T-helper 22 cell (primary cell): ENCODE results near the gene LARGE1.
"Not testable (repeated sequence)": the region's sequence is repeated elsewhere in the genome, so short reads cannot be mapped to it uniquely, and the experiment has no call there.

Source experiments
- DNase-seq: peaks from one replicate; pipeline ENCODE4 v3.0.0-alpha.2; 2020; ENCODE audit warnings: low read depth

Gene LARGE1

DNA sequence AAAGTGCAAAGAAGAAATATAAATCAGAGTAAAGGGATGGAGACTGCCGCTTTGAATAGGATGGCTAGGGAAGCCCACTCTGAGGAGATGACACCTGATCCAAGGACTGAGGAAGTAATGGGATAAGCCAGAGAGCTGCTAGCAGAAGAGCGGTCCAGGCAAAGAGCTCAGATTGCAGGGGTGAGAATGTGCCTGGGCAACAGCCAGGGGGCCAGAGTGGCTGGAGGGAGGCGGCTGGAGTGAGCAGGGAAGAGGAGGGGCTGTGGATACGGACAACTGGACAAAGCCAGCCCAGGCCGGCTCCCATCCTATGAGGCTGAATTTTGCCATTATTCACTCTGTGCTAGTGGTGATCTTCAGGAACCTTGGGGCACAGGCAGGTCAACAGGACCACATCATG is 501.8 kb downstream of the LARGE1 start:
- no peak for DNase-seq

DNA sequence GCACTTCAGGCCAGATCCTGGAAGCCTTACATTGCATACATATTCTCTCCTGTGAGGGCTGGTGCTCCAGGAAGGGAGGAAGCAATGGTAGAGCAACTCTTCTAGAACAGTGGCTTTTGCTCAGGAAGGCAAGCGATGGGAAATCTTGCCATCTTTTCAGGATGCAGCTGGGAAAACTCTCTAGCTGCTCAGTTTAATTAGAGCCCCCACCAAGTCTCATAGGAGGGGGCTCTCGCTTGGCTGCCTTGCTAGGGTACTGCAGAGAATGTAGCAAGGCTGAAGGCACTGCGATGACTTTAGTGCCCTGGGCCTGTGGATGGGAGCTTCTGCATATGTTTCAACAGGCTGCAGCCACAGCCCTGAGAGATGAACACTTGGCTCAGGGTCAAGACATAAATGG is 504.9 kb downstream of the LARGE1 start:
- no peak for DNase-seq

DNA sequence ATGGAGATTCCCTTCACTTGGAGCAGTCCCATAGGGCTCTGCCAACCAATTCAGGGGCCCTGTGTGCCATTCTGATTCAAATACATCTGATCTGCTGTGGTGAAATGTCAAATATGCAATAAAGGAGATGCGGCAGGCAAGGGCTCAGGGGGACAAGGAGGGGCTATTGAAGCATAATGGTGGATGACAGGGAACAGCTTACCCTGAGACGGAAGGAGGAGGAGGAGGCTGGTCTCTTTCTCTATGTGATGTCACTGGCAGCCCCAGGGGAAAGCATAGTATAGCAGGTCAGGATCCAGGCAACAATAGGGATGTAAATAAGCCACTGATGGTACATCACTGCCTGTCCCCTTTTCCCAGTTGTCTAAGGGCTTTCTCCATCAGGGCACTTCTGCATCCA is 511.2 kb downstream of the LARGE1 start:
- no peak for DNase-seq

DNA sequence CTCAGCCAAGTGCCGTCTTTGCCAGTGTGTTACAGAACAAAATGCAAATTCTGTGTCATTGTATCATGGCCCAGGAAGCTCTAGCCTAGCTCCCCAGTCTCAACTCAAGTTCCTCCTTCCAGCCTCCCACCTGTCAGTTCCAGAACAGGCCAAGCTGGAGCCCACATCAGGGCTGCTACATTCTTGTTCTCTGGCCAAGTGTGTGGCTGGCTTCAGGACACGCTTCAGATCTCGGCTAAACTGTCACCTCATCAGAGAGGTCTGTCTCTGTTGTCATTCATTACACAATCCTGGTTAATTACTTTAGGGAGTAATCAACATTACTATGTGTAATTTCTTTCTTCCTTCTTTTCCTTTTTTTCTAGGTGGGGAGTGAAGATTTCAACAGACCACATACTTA is 515.1 kb downstream of the LARGE1 start:
- no peak for DNase-seq

- no peak for DNase-seq
These were observed 515.6 kb downstream of the LARGE1 start for GRCh38 chr22:33404723-33405122.

DNA sequence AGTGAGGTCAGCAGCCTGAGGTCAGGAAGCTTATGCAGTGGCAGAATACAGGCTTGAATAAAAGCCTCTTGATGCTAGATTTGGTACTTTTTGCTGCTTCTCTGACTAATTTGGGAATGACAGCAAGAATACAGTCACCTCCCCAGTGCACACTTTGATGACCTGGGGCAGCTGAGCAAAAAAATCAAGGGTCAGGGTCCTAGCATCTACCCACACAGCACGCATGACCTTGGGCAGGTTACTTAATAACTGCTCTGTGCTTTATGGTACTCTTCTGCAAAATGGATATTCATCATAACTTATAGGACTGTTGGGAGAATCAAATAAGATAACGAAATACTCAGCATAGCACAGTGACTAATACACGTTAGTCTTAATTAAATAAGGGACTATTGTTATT is 518.0 kb downstream of the LARGE1 start:
- DNase-seq, result no peak

DNA sequence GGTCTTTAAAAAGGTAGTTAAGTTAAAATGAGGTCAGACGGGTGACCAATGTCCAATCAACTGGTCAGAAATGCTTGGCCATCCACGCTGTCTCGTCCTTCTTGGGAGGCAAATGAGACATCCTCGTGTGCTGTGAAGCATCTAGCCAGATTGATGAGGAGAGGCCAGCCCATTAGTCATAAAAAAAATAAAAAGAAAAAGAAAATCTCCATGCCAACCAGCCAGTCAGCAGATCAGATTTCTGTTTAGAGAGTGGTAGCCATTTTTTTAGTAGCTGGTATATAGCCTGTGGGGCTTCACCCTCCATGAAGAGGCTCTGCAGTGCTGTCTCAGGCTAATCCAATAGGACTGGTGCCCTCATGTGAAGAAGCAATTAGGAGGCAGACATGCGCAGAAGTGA is 519.0 kb downstream of the LARGE1 start:
- DNase-seq, result no peak

DNA sequence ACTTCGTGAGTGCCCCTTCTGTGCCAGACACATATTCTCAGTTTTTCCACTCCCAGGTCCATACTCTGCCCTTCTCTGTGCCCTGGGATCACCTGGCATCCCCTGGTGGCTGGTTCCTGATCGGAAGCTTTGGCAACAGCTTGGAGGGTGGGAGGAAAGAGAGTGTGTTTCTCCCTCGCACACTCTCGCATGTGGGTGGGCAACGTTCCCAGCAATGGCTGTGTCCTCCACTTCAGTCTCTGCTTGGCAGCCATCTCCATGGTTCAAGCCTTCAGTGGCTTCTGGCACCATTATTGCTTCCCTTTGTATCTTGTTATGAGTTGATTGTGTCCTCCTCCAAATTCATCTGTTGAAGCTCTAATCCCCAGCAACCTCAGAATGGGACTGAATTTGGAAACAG is 519.4 kb downstream of the LARGE1 start:
- no peak for DNase-seq

DNA sequence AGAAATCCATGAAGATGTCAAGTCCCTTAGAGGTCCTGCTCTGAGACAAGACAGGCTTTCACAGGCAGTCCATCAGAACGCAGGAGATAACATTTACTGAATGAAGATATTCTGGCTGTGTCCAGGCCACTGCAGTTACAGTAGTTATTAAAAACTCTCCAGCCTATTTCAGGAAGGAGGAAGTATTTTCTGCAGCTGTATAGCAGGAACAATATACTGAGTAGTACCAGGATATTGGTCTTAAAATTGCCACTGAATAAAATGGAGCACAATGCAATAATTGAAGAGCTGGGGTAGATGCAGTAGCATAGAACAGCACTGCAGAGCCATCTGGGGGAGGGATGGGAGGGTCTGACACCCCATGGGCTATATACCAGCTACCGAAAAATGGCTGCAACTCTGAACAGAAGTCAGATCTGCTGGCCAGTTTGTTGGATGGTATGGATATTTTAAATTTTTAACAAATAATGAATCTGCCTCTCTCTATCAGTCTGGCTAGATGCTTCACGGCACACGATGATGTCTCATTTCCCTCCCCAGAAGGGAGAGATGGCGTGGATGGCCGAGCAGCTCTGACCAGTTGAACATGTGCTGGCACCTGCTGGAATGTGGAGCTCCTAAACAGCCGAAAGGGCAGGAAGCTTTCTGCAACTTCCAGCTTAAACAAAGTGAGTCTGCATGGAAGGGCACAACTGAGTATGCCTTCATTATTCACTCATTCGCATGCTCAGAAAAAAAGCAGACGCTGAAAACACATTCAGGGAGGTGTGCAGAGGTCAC is 520.0 kb downstream of the LARGE1 start:
- no peak for DNase-seq

GRCh38 chr22:33397381-33397907 is 522.8 kb downstream of the LARGE1 start:
- no peak for DNase-seq

DNA sequence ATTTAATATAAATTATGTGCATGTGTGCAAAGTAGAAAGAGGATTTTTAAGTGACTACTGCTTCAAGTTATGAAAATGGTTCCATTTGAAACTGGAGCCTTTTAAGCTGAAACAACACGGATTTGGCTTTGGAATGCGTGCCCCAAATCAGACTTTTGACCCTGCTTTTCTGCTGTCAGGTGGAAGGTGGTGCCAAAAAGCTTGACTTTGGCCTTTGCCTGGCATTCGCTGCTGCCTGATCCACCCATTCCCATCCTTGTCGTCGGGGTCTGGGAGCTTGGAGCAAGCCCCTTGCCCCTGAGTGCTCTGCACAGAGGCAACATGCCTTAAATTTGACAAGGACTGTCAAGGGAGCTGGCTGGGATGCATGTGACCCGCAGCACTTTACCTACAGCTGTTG is 526.8 kb downstream of the LARGE1 start:
- no peak for DNase-seq

GRCh38 chr22:33391298-33391697 is 529.0 kb downstream of the LARGE1 start:
- no peak for DNase-seq

DNA sequence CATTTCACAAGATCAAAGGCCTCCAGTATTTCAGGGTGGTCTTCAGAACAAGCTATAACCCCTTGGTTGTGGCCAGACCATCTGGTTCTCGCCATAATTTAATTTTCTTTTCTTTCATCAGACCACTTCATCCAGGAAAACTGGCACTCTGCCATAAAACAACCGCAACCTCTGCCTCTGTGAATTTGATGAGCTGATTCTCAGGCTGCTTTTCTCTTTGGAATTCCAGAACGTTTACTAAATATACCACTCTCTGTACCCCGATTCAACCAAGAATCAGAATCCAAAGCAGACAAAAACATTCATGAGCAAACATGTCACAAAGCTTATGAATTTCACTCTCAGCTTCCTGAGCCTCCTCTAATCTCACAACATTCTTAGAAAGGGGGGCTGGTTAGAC is 530.3 kb downstream of the LARGE1 start:
- no peak for DNase-seq

DNA sequence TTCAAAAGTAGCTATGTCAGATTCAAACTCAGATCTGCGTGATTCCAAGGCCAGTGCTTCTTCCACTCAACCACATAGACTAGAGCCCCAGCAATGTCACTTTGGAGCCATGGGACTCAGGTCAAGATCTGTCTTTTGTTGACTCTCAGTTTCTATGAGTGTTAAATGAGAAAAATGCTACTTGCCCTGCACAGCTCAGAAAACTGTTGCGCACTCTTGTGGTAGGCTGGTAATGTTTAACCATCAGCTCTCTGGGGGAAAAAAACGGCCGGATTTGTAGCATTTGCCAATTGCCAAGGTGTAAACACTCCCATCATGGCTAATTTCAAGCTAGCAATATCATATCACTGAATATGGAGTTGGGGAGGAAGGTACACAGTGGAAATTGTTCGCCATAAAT is 534.0 kb downstream of the LARGE1 start:
- no peak for DNase-seq

DNA sequence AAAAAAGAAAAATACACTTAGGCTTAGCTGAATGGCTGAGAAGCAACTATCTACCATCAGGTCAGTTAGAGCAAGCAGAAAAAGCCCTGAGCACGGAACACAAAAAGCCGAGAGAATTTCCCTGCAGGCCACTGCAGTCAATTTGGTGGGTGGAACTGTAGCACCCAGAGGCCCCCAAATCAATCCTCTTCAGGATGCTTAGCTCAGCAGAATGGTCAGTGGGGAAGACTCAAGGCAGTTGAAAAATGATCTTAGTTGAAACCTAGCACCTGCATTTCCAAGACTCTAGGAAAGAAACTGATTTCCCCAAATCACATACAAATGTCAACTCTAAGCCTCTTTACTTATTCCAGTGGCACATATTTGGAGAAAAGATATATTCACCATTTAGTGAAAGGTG is 534.7 kb downstream of the LARGE1 start:
- no peak for DNase-seq

- no peak for DNase-seq
These were observed 537.8 kb downstream of the LARGE1 start for GRCh38 chr22:33382436-33382835.

DNA sequence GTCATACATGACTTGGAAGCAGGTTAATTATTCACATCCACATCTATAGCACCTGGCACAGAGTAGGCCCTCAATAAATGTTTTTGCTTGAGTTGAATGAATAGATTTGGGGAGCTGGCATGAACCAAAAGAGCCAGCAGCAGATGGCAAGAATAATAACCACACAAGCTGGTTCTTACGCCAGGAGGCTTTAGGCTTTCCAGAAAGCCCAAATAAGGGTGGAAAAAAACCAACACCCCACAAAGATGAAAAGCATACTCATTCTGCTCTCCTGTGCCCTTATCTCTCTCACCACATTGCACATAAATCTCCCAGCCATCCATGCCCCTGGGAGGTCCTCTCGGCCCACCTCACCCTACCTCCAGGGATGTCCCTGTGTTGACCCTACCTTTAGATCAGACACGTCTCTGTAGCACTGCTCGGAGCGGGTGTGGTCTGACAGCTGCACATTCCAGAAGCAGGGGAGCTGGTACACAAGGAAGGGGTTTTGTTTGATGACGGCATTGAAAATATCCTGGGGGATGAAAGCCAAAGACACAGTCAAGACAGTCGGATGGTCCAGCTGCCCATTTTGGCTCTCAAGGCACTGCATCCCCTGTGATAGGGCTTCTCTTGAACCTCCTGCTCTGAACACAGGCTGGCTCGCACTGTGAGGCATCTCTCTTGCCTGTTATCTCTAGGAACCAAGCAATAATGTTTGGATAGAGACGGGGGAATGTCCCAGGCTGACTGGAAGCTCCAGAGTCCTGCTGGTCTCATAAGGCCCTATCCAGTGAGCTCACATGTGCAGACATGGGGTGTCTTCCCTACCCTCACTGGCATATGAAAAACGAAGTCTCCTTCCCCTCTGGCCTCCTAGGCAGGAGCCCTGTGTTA is 538.5 kb downstream of the LARGE1 start:
- DNase-seq, result no peak

DNA sequence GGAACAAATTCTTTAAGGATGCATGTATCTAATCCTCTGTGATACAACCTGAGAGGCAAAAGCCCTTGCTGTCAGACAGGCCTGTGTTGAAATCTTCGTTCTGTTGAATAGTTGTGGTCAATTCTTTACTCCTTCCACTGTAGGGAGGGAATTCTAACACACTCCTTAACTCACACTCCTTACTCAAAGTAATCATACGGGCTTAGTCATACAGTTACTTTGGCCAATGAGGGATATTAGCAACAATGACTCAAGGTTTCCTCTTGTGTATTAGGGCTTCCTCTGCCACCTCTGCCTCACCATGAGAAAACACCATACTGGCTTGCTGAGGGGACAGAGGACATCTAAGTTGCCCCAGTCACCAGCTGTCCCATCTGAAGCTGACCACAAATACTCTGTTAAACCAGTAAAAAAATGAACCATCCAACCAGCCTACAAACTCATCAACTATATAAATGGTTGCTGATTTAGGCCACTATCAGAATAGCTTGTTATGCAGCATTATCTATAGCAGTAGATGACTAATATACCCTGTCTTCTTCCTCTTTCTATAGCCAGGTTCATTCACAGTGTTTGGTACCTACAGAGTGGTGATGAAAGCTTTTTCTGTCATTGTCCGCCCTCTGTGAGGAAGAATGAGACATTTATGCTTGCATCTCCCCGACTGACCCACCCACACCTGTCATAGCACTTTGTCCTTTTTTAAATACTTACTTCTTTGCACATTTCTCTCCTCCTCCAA is 539.3 kb downstream of the LARGE1 start:
- no peak for DNase-seq

DNA sequence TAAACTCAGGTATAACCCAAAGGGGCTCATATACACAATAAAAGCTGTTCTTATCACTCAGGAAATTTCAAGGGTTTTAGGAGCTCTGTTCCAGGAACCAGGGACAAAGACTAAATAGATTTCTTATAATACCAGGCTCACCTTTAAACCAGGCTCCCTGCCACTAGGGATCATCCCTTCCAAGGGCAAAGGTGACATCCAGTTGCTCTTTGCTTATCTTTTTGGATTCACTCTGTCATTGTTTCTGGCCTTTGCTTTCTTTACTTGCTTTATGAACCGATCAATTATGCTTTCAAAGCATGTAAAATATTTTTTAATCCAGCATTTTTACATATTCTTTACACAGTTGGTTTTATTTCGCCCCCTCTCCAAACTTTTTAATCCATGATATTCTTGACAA is 540.4 kb downstream of the LARGE1 start:
- DNase-seq, result no peak

- no peak for DNase-seq
These were observed 547.4 kb downstream of the LARGE1 start for GRCh38 chr22:33372875-33373274.

GRCh38 chr22:33363256-33363655 is 557.0 kb downstream of the LARGE1 start:
- not testable (repeated sequence) for DNase-seq

DNA sequence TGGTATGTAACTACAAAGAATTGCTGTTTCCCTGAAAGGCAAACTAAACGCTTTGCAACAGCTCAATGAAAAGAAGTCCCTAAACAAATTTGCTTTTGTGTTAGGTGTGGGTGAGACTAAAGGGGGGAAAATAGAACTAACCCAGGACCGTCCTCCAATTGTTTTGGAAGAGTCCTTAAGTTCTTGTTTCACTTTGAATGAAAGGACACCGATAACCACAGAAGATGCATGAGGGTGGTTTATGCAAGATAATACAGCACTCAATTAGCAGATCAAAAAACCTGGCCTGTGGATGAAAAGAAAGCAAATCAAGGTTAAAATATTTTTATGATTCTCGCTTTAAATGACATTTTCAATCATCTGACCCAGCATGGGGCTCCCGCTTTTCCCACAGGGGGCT is 557.6 kb downstream of the LARGE1 start:
- DNase-seq, result no peak

GRCh38 chr22:33361581-33361980 is 558.7 kb downstream of the LARGE1 start:
- no peak for DNase-seq
